Adipose tissue (tissue), 3 donors: ENCODE measurements around the gene TRPM3. TPM values are rescaled to one million over a fixed set of nuclear protein-coding genes. Genes with fewer than 3 reads are reported as not detected.
A peak's percentile ranks its signal among the peaks of the same experiment; 100 is the strongest.

Experiments
- H3K27ac ChIP-seq: one replicate; pipeline ENCODE4 v1.5.1; 2013; ENCODE audit warnings: low read depth, low read length
- WGBS, 3 donors: extraction: QIAGEN DNeasy Blood & Tissue Kit; methylation state at CpG; one replicate each; pipeline ENCODE4 v1.1.7; 2013; 5-methylcytosine and 5-hydroxymethylcytosine counted together
- polyA plus RNA-seq, 3 donors: library from polyadenylated mRNA; stranded (reverse); fragments of 200-250 nt; gene quantifications; one replicate each; pipeline ENCODE4 v1.2.3, GENCODE V29; 2013
- donor health status: healthy with polysubstance abuse.
- donor health status: Bipolar disorder and iron deficiency.
- donor health status: healthy.

The TRPM3 gene
- polyA plus RNA-seq, 3 donors: 0.09 to 0.22 (median 0.10) TPM

DNA sequence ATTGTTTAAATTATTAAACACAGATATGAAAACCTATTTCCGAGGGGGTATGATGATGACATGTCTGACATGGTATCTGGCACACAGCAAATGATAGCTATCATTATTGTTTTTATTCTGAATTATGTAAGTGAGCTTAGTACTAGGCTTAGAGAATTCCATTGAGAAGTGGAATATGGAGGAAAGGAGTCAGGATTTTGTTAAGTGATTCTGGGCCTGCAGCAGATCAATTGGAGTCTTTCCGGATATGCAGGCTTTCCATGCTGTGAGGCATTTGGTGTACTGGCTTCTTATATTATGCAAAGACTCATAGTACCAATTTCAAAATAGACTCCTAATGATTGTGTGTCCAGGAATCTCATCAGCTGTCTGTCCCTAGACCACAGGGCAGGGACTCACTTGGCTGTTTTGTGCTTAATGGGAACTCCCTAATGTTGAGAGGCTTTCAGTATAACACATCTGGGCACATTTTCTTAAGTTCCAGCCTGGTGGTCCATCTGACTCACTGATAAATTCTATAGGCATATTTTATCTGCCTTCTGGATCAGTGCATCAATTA is 527.0 kb downstream of the TRPM3 start:
- no peak overlapping the region for H3K27ac ChIP-seq

GRCh38 chr9:70593241-70593640 is 528.2 kb downstream of the TRPM3 start:
- no peak overlapping the region for H3K27ac ChIP-seq

More for the DNA sequence above, 527.0 kb downstream of the TRPM3 start:
- 78 to 88% (median 85%) methylated on average over 2 of the region's 2 CpGs for WGBS, 3 donors

DNA sequence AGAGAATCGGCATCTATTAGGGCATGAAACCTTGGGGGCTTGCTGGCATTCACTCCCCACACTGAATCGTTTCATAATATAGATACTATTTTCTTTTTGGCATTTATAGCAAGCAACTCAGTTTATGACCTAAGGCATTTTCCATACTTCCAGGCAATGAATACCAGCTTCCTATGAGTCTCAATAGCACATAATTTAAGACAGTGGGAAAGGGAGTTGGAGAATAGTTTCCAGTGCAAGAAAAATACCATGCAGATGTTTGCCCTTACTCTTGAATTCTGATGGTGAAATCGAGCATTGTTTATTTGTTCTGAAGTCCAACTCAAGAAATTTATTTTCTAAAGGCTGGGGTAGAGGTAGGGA is 531.1 kb downstream of the TRPM3 start:
- H3K27ac ChIP-seq: no peak overlapping the region
- 47 to 74% (median 60%) methylated on average over 3 of the region's 3 CpGs for WGBS, 3 donors

GRCh38 chr9:70589571-70590314 is 531.7 kb downstream of the TRPM3 start:
- WGBS, 3 donors: 58 to 60% (median 59%) methylated on average over 7 of the region's 7 CpGs
- peak overlapping the region; percentile 55 for H3K27ac ChIP-seq

- WGBS, 3 donors: 86 to 91% (median 89%) methylated on average over 4 of the region's 4 CpGs
- peak overlapping the region; percentile 55 for H3K27ac ChIP-seq
Observed at GRCh38 chr9:70588999-70589398, 532.4 kb downstream of the TRPM3 start.

DNA sequence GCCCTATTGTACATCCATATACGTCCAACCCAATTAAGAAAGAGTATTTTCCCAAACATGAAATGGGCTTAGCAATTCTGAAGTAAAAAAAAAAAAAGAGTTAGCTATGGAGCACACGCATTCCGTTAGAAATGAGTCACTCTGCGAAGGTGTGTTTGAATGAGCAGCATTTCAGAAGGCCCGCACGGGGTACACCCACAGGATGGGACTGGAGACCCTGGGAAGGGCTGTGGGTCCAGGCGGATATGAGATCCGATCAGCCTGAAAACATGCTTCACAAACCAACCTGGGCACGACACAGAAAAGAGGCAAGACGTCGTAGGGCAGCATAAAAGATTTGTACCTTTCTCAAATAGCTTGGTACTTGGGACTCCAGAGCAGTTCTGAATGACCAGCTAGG is 533.0 kb downstream of the TRPM3 start:
- WGBS, 3 donors: 84 to 90% (median 90%) methylated on average over 11 of the region's 11 CpGs
- H3K27ac ChIP-seq: no peak overlapping the region

- WGBS, 3 donors: 43 to 65% (median 48%) methylated on average over 3 of the region's 3 CpGs
- H3K27ac ChIP-seq: peak overlapping the region; percentile 1
Observed at GRCh38 chr9:70587201-70587600, 534.2 kb downstream of the TRPM3 start.

DNA sequence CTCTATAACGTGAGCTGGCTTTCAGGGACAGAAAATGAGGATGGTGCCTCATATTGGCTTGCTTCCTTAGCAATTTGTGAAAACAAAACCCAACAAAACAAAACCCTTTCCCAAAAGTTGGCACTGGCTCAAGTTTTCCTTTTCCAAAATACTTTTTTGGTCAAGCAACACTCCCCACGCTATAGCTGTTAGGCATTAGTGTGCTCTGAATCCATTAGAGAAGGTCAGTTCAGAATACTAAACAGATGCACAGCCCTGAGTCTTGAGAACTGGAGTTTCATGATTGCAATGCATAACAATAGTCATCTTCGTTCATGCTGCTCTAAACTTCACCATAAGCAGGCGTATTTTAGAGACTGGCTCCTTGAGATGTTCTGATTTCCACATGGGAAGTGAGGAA is 534.9 kb downstream of the TRPM3 start:
- WGBS, 3 donors: 76 to 88% (median 76%) methylated on average over 4 of the region's 4 CpGs
- no peak overlapping the region for H3K27ac ChIP-seq

DNA sequence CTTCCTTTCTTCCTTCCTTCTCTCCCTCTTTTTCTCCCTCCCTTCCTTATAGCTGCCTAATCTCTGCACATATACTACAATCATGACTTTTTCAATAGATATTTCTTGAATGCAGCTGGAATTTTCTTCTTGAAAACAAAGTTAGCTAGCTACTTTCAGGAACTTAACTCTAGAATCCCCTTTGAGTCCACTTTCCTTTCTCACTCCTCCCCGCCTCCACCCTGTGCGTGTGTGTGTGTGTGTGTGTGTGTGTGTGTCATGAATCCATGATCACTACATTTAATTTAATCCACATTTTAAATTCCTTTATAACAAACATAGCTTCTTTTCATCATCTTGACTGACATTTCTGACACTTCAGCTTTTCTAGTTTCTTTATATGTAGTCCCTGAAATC is 539.5 kb downstream of the TRPM3 start:
- H3K27ac ChIP-seq: no peak overlapping the region
- WGBS, 3 donors: 75 to 91% (median 79%) methylated on average over 2 of the region's 2 CpGs

DNA sequence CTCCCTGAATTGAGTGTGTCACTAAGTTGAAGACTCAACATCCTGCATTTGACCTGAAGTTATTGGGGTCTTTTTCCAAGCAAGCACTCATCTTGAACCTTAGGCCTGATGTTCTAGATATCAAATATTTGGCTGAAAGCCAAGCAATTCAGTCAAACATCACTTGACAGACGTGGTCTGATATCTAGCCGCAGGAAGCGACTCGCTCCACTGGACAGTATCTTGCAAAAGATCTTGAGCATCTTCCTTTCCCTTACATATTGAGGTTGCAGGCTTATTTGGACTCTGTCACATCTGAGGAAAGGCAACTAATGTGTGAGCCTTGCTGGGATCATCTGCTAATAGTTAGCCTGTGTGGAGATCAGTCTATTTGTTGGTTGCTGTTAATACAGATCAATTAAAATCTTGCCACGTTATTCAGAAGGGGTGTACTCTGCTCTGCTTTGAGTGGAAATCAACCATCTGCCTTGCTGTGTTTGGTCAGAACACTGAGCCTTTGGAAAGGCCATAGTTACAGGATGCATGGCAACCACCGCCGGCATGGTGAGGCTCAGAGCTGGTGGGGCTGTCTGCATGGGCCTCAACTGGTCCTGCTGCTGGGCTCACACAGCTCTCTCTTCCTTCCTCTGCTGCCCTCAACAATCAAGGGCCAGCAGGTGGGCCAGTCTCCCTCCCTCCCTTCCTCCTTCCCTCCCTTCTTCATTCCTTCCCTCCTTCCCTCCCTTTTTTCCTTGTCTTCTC is 540.0 kb downstream of the TRPM3 start:
- no peak overlapping the region for H3K27ac ChIP-seq
- 70 to 77% (median 70%) methylated on average over 7 of the region's 7 CpGs for WGBS, 3 donors

DNA sequence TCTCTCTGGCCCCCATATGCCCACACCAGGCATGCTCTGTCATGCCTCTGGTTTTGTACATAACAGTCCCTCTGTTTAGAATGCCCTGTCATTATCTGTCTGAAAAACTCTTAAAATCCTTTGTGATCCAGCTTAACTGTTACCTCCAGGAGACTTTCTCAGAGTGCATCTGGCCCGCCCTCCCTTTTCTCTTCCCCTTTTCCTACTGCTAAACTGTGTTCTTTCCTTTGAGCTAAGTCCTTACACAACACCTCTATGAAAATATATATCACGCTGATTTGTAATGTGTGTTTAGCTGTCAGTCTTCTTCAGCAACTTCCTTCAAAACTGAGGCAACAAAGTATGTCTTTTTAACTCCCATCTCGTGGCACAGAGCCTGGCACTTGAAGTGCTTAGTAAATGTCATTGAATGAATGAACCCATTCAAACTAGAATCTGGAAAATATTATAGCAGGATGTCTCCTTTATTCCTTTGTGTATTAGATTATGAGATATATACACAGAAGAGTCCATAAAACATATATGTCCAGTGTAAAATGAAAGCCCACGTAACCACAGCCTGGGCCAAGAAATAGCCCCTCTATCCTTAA is 540.7 kb downstream of the TRPM3 start:
- H3K27ac ChIP-seq: no peak overlapping the region
- WGBS, 3 donors: 51 to 83% (median 63%) methylated on average over 4 of the region's 4 CpGs

- H3K27ac ChIP-seq: no peak overlapping the region
- 77 to 86% (median 81%) methylated on average over 7 of the region's 7 CpGs for WGBS, 3 donors
Observed at GRCh38 chr9:70579686-70580085, 541.7 kb downstream of the TRPM3 start.

- 83 to 100% (median 93%) methylated on average over 1 of the region's 1 CpG for whole genome bisulfite sequencing, 3 donors
- H3K27ac ChIP-seq: no peak overlapping the region
Observed at GRCh38 chr9:70578720-70579119, 542.7 kb downstream of the TRPM3 start.

GRCh38 chr9:70577671-70578070 is 543.8 kb downstream of the TRPM3 start:
- WGBS, 3 donors: 89 to 96% (median 95%) methylated on average over 5 of the region's 5 CpGs
- H3K27ac ChIP-seq: no peak overlapping the region

DNA sequence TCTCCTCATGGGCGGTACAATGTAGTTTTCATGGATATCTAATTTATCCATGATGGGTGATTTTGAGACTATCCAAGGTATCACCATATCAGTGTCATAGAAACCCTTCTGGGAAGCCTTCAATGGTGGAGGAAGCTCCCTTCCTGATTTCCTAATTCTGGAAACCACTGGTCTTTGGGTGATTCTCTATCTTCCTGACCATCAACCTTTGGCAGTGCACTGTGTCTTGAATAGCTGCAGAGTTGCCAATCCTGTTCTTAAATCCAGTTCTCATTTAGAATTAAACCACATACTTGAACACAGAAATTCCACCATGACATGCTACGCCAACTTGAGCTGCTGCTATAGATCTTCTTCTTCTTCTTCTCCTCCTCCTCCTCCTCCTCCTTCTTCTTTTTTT is 545.3 kb downstream of the TRPM3 start:
- 97 to 98% (median 98%) methylated on average over 2 of the region's 2 CpGs for whole genome bisulfite sequencing, 3 donors
- H3K27ac ChIP-seq: no peak overlapping the region

DNA sequence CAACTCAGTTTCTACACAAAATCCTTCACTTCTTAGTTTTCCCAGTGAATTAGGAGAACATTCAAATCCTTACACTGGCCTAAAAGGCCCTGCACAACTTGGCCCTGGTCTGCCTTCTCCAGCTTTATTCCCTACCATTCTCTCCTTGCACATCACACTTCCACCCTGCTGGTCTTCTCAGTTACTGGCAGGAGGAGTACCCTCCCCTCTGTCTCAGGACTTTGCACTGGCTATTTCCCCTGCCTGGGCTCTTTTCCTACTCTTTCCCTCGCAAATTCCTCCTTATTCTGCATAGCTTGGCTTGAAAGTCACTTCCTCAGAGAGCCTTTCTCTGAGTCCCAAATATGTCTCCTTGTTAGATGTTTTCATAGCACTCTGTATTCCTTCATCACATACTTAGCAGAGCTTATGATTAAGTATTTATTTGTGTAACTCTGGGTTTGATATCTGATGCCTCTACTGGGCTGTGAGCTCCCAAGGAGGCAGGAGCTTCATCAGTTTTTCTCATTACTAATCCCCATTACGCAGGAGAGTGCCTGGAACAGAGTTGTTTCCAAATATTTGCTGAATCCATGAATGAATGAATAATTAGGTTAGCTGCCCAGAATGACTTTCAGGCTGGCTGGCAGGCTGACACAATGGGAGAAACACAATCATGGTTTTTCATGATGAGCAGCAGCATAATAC is 547.1 kb downstream of the TRPM3 start:
- 49 to 67% (median 55%) methylated on average over 2 of the region's 2 CpGs for WGBS, 3 donors
- no peak overlapping the region for H3K27ac ChIP-seq

DNA sequence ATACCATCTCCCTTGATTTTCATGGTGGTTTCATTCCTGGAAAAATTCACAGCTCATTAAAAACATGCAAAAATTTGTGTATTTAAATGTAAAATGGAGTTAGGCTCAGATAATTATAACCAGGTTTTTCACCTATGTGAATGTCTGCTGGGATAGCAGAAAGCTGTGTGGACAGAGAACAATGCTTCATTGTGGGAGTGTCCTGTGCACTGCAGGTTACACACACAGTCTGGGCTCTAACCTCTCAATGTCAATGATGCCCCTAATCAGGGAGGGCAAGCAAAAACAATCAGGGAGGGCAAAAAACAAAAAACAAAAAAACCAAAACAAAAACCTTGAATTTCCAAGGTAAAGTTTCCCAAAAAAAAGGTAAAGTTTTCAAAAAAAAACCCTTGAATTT is 548.1 kb downstream of the TRPM3 start:
- no peak overlapping the region for H3K27ac ChIP-seq

GRCh38 chr9:70571258-70571657 is 550.2 kb downstream of the TRPM3 start:
- no peak overlapping the region for H3K27ac ChIP-seq
- 93 to 96% (median 94%) methylated on average over 5 of the region's 5 CpGs for WGBS, 3 donors

- 76 to 94% (median 90%) methylated on average over 3 of the region's 3 CpGs for WGBS, 3 donors
Observed at GRCh38 chr9:70569791-70570190, 551.6 kb downstream of the TRPM3 start.

More at GRCh38 chr9:70569791-70570190, 551.6 kb downstream of the TRPM3 start:
- no peak overlapping the region for H3K27ac ChIP-seq
